ENCODE results near the gene REM1.

GRCh38 chr20:31505903-31506302 lies 30.8 kb downstream of the REM1 start:
- TF ChIP-seq POLR2A (IDR thresholded peaks at IDR 0.05; ENCODE audit: low read depth, low read length) (no peak), POLR2AphosphoS5 (IDR thresholded peaks at IDR 0.05; ENCODE audit: low read depth, low read length) (no peak), TAF1 (IDR thresholded peaks at IDR 0.05; ENCODE audit: low read depth, low read length) (no peak), SPI1 (IDR thresholded peaks at IDR 0.05; ENCODE audit: low read depth, low read length) (no peak), POU2F2 (IDR thresholded peaks at IDR 0.05; ENCODE audit: low read depth, low read length) (no peak)
